Measurements from ENCODE around the gene CRABP1. TPM values are rescaled to one million over a fixed set of nuclear protein-coding genes. Genes with fewer than 3 reads are reported as not detected.

Gene CRABP1
- total RNA-seq, 1 experiment from 2014 or later, result 864 TPM

DNA sequence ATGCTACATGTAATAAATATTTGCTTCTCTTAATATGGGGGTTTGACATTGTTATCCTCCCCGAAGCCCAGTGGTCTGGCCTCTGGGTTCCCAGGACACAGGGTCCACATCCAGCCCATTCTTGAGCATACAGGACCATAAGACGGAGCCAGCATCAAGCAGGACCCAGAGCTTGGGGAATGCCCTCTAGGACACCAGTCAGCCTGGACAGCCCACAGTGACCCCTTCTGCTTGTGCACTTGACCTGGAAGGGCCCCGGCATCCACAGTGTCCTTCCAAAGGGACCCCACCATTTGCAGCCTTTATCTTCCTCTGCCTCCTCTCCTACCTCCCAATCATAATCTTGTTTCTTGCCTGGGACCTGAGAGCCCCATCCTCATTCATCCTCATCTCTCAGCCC lies 51.6 kb downstream of the CRABP1 start:
- Histone ChIP-seq H3K27me3 (ENCODE audit: control insufficient read depth, insufficient read depth, low read length) (no peaks in the 10 kb centered on the region), H3K36me3 (replicated peaks; ENCODE audit: control insufficient read depth, insufficient read depth, low read length) (no peaks in the 10 kb centered on the region), H3K4me3 (ENCODE audit: insufficient read depth, low read depth, low read length) (no peak overlapping the region)
- no peak for DNase-seq

DNA sequence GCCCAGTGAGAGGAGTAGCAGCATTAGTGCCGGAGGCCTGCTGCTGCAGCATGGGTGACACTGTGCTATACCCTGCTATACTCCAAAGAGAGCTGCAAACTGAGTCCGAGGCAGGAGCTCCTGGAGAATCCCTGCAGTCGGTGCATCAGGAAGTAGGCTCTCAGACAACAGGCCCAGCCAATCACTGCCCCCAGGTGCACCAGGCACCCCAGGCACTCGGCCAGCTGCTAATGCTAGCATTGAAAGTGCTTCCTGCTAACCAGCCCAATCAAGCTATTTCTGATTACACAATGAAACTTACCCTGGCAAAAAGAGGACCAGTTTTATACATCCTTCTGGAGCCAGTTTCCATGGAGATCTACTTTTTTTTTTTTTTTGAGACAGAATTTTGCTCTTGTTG lies 52.3 kb downstream of the CRABP1 start:
- no peaks in the 10 kb centered on the region for H3K36me3 ChIP-seq (replicated peaks; ENCODE audit: control insufficient read depth, insufficient read depth, low read length)
- H3K27me3 ChIP-seq (ENCODE audit: control insufficient read depth, insufficient read depth, low read length), result no peaks in the 10 kb centered on the region
- no peak for DNase-seq
- no peak overlapping the region for H3K4me3 ChIP-seq (ENCODE audit: insufficient read depth, low read depth, low read length)

DNA sequence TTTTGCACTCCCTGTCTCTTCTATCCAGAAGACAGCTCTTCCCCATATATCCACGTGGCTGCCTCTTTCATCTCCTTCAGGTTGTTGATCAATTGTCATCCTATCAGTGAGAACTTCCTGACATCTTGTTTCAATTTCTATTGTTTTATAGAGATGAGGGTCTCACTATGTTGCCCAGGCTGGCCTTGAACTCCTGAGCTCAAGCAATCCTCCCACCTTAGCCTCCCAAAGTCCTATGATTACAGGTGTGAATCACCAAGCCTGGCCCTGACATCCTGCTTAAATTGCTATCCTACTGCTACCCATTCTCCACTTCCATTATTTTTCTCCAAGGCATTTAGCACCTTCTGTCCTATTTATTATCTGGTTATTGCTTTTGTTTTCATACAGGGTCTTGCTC lies 53.0 kb downstream of the CRABP1 start:
- Histone ChIP-seq H3K27me3 (ENCODE audit: control insufficient read depth, insufficient read depth, low read length) (no peaks in the 10 kb centered on the region), H3K36me3 (replicated peaks; ENCODE audit: control insufficient read depth, insufficient read depth, low read length) (no peaks in the 10 kb centered on the region), H3K4me3 (ENCODE audit: insufficient read depth, low read depth, low read length) (no peak overlapping the region)
- no peak for DNase-seq

DNA sequence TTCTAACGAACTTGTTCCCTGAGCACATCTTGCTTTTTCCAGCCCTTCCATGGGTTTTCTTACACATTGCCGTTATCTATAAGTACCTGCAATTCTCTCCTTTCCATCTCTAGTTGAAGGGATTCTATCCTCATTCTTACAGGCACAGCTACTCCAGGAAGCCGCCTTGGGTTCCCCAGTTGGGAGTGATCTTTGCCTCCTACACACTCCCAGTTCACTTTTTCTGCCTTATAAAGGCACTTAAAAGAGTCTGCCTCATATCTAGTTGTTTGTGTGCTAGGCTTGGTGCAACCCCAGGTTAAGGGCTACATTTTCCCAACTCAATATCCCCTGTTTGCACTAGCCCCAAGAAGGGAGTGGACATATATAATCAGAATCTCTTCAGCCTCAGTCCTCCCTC lies 53.9 kb downstream of the CRABP1 start:
- no peaks in the 10 kb centered on the region for H3K27me3 ChIP-seq (ENCODE audit: control insufficient read depth, insufficient read depth, low read length)
- no peak for DNase-seq
- no peak overlapping the region for H3K4me3 ChIP-seq (ENCODE audit: insufficient read depth, low read depth, low read length)
- H3K36me3 ChIP-seq (replicated peaks; ENCODE audit: control insufficient read depth, insufficient read depth, low read length), result no peaks in the 10 kb centered on the region

DNA sequence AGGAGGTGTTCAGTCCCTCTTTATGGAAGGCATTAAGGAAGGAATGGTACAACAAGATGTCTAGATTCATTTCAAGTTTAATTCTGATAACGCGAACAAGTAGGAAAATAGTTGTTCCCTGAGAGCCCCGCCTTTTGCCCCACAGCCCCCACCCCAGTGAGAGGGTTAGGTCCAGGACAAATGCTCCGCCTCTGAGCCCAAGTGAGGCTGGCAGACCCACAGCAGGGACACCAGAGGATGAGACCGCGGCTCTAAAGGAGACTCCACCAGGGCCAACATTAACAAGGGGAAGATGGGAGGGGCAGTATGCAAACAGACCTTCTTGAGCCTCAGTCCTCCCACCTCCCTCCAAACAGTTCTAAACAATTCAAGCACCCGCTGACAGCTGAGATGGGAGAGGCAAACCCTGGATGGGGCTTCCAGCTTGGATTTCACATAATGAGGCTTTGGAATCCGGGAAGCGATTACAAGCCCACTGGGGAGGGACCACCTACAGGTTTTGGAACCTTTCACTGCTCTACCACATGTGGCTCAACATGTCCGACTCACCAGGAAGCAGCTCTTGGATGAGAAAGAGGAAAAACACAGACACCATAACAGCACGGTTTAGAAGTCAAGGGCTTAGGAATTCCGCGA lies 54.9 kb downstream of the CRABP1 start:
- DNase-seq, result peak; percentile 80
- H3K4me3 ChIP-seq (ENCODE audit: insufficient read depth, low read depth, low read length), result no peak overlapping the region
- no peaks in the 10 kb centered on the region for H3K27me3 ChIP-seq (ENCODE audit: control insufficient read depth, insufficient read depth, low read length)
- H3K36me3 ChIP-seq (replicated peaks; ENCODE audit: control insufficient read depth, insufficient read depth, low read length), result no peaks in the 10 kb centered on the region

DNA sequence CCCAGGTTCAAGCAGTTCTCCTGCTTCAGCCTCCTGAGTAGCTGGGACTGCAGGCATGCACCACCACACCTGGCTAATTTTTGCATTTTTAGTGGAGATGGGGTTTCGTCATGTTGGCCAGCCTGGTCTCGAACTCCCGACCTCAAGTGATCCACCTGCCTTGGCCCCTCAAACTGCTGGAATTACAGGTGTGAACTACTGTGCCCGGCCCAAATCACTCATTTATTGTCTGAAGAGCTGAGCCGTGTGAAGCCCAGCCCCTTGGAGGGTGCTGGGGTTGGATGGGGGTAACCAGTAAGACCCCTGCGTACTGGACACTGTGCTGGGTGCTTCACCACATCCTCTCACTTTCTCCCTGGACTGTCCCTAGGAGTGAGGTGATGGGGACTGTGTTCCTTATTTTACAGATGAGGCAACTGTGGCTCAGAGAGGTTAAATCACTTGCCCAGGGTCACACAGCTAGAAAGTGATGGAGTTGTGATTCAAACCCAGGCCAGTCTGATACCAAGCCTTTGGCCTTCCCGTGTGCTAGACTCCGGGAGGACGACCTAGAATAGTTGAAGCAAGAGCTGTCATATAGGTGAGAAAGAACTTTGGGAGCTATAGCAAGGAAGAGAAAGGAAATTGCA lies 56.1 kb downstream of the CRABP1 start:
- no peak for DNase-seq
- Histone ChIP-seq H3K36me3 (replicated peaks; ENCODE audit: control insufficient read depth, insufficient read depth, low read length) (no peaks in the 10 kb centered on the region), H3K4me3 (ENCODE audit: insufficient read depth, low read depth, low read length) (no peak overlapping the region), H3K27me3 (ENCODE audit: control insufficient read depth, insufficient read depth, low read length) (no peaks in the 10 kb centered on the region)

DNA sequence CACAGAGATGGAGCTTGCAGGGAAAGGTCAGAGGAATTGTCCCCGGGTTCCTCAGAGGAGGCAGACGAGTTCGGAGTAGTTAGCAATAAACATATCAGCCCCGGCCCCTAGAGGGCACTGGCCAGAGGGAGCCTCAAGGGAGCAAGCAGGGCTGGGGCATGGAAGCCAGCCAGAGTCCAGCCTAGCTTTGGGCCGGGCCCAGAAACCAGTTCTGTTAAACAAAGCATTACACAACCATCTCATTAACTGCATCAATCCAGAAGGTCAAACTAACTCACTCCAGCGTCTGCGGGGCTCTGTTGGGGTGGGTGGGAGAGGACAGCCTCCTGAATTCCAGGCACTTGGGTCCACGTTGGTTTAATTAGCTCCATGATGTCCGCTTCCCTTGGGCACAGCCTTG lies 56.8 kb downstream of the CRABP1 start:
- Histone ChIP-seq H3K4me3 (ENCODE audit: insufficient read depth, low read depth, low read length) (no peak overlapping the region), H3K27me3 (ENCODE audit: control insufficient read depth, insufficient read depth, low read length) (no peaks in the 10 kb centered on the region), H3K36me3 (replicated peaks; ENCODE audit: control insufficient read depth, insufficient read depth, low read length) (no peaks in the 10 kb centered on the region)
- peak; percentile 72 for DNase-seq

DNA sequence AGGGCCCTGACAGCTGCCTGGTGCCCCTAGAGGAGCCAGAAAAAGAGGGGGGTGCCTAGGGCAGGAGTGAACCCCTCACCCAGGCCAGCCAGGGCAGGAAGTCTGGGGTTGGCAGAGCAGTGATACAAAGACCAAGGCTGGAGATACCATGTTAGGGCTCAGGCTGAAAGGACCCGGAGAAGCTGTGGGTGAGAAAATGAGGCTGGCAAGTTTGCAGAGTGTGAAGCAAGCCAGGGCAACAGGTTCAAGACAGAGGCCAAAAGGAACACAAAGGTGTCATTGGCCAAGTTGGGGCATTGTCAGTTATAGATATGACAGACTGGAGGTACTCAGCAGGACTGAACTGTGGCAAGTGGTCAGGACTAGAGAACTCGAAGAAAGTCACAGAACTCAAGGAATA lies 57.2 kb downstream of the CRABP1 start:
- H3K36me3 ChIP-seq (replicated peaks; ENCODE audit: control insufficient read depth, insufficient read depth, low read length), result no peaks in the 10 kb centered on the region
- no peak for DNase-seq
- H3K27me3 ChIP-seq (ENCODE audit: control insufficient read depth, insufficient read depth, low read length), result no peaks in the 10 kb centered on the region
- H3K4me3 ChIP-seq (ENCODE audit: insufficient read depth, low read depth, low read length), result no peak overlapping the region

Other genes with a start within 250 kb of the CRABP1 start
- not detected in 2 replicates for gene SH2D7, start 247.8 kb upstream of the CRABP1 start, total RNA-seq (2014; rRNA removed; shearing (Covaris generic))
- gene CIB2, start 208.9 kb upstream of the CRABP1 start, total RNA-seq (2014; rRNA removed; shearing (Covaris generic)), result 56.7 and 64.5 TPM in 2 replicates
- 27.4 and 30.4 TPM in 2 replicates for gene IDH3A, start 191.0 kb upstream of the CRABP1 start, total RNA-seq (2014; rRNA removed; shearing (Covaris generic))
- 2.7 and 3.9 TPM in 2 replicates for gene ACSBG1, start 105.8 kb upstream of the CRABP1 start, total RNA-seq (2014; rRNA removed; shearing (Covaris generic))
- 0.03 and 0.11 TPM in 2 replicates for gene DNAJA4, start 75.8 kb upstream of the CRABP1 start, total RNA-seq (2014; rRNA removed; shearing (Covaris generic))
- gene SKIC8, start 40.7 kb upstream of the CRABP1 start, total RNA-seq (2014; rRNA removed; shearing (Covaris generic)), result 64.0 and 87.1 TPM in 2 replicates
- 37.6 and 49.9 TPM in 2 replicates for gene IREB2, start 97.9 kb downstream of the CRABP1 start, total RNA-seq (2014; rRNA removed; shearing (Covaris generic))
- 1.9 and 2.9 TPM in 2 replicates for gene HYKK, start 167.2 kb downstream of the CRABP1 start, total RNA-seq (2014; rRNA removed; shearing (Covaris generic))
- 295 and 308 TPM in 2 replicates for gene PSMA4, start 200.1 kb downstream of the CRABP1 start, total RNA-seq (2014; rRNA removed; shearing (Covaris generic))
- 7.8 and 10.0 TPM in 2 replicates for gene CHRNA5, start 225.2 kb downstream of the CRABP1 start, total RNA-seq (2014; rRNA removed; shearing (Covaris generic))